ENCODE data around the gene CTNNA2.

The CTNNA2 gene

DNA sequence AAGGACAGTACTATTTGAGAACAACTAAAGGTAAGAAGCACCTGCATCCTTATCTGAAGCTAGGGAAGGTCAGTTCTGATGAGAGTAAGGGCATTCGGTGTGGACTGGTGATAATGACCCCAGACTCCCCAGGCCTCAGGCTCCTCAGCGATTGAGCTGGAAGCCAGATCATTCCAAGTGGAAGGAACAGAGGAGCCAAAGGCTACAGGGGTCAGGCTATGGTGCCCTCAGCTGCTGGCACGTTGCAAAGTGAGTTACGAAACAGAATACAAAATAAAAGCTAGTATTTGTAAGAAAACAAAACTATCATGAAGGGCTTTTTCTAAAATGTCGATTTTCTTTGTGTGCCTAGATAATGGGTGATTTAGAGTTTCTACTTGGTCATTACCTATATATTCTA lies 960.2 kb downstream of the CTNNA2 start:
- Histone ChIP-seq H3K14ac (ENCODE audit: low read length) (no peak overlapping the region), H4K91ac (ENCODE audit: low read depth, low read length) (no peak overlapping the region), H3K36me3 (ENCODE audit: control insufficient read depth in 1 of 2, insufficient read depth in 2 of 2, low read length in 2 of 2) (no peaks in the 10 kb centered on the region), H3K4me1 (ENCODE audit: control insufficient read depth in 1 of 2, insufficient read depth in 2 of 2, low read length in 2 of 2) (no peaks in the 10 kb centered on the region), H3K79me1 (ENCODE audit: low read length) (no peaks in the 10 kb centered on the region), H3K9me3 (ENCODE audit: insufficient read depth, low read depth, low read length) (no peaks in the 10 kb centered on the region), H3K4me2 (ENCODE audit: low read length) (no peak overlapping the region), H4K8ac (ENCODE audit: low read depth, low read length) (no peak overlapping the region), H2AK5ac (ENCODE audit: low read length) (no peak overlapping the region), H3K4me3 (ENCODE audit: low read depth, low read length) (no peak overlapping the region), H2BK12ac (ENCODE audit: low read length) (no peak overlapping the region), H4K12ac (ENCODE audit: low read depth, low read length) (no peak overlapping the region), H2AFZ (ENCODE audit: insufficient read depth, low read length, poor library complexity) (no peak overlapping the region), H3K9ac (ENCODE audit: low read length) (no peak overlapping the region), H2BK5ac (ENCODE audit: low read depth, low read length, poor library complexity) (no peak overlapping the region), H2BK120ac (ENCODE audit: insufficient read depth, low read length, poor library complexity) (no peak overlapping the region), H3K18ac (ENCODE audit: low read length) (no peak overlapping the region), H3K23ac (ENCODE audit: low read length) (no peak overlapping the region), H3K4ac (ENCODE audit: low read depth, low read length) (no peak overlapping the region), H3K27me3 (ENCODE audit: insufficient read depth, low read length) (no peaks in the 10 kb centered on the region), H3K27ac (ENCODE audit: low read depth, low read length) (no peak overlapping the region), H3K79me2 (ENCODE audit: control insufficient read depth, insufficient read depth, low read length, poor library complexity) (no peaks in the 10 kb centered on the region)
- no CpG with 5 or more reads among the region's 5 CpGs for WGBS (ENCODE audit: extremely low coverage, insufficient coverage, insufficient read length)
- no peak for DNase-seq

DNA sequence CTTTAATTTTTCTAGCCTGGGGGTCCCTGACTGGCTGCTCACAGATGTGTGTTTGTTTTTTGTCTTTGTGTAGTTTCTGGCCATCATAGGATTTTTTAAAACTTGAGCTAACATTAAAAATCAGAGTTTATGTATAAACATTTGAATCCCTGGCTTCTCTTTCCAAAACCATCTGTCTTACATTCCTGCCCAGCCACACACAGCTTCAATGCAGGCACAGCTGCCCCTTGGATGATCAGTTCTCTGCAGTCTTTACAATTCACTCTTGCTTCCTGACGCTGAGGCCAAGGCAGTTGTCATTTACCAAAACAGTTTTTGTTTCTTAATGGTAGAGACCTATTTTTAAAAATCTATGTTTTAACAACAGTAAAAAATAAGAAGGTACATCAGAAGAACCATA lies 960.9 kb downstream of the CTNNA2 start:
- Histone ChIP-seq H3K9ac (ENCODE audit: low read length) (no peak overlapping the region), H3K4me3 (ENCODE audit: low read depth, low read length) (no peak overlapping the region), H3K4ac (ENCODE audit: low read depth, low read length) (no peak overlapping the region), H4K12ac (ENCODE audit: low read depth, low read length) (no peak overlapping the region), H2BK5ac (ENCODE audit: low read depth, low read length, poor library complexity) (no peak overlapping the region), H2BK120ac (ENCODE audit: insufficient read depth, low read length, poor library complexity) (no peak overlapping the region), H3K79me2 (ENCODE audit: control insufficient read depth, insufficient read depth, low read length, poor library complexity) (no peaks in the 10 kb centered on the region), H3K9me3 (ENCODE audit: insufficient read depth, low read depth, low read length) (no peaks in the 10 kb centered on the region), H2AK5ac (ENCODE audit: low read length) (no peak overlapping the region), H3K27me3 (ENCODE audit: insufficient read depth, low read length) (no peaks in the 10 kb centered on the region), H2AFZ (ENCODE audit: insufficient read depth, low read length, poor library complexity) (no peak overlapping the region), H3K4me2 (ENCODE audit: low read length) (no peak overlapping the region), H3K14ac (ENCODE audit: low read length) (no peak overlapping the region), H3K4me1 (ENCODE audit: control insufficient read depth in 1 of 2, insufficient read depth in 2 of 2, low read length in 2 of 2) (no peaks in the 10 kb centered on the region), H3K18ac (ENCODE audit: low read length) (no peak overlapping the region), H3K27ac (ENCODE audit: low read depth, low read length) (no peak overlapping the region), H2BK12ac (ENCODE audit: low read length) (no peak overlapping the region), H4K91ac (ENCODE audit: low read depth, low read length) (no peak overlapping the region), H4K8ac (ENCODE audit: low read depth, low read length) (no peak overlapping the region), H3K23ac (ENCODE audit: low read length) (no peak overlapping the region), H3K79me1 (ENCODE audit: low read length) (no peaks in the 10 kb centered on the region), H3K36me3 (ENCODE audit: control insufficient read depth in 1 of 2, insufficient read depth in 2 of 2, low read length in 2 of 2) (no peaks in the 10 kb centered on the region)
- no CpG with 5 or more reads among the region's 1 CpG for WGBS (ENCODE audit: extremely low coverage, insufficient coverage, insufficient read length)
- DNase-seq: no peak

DNA sequence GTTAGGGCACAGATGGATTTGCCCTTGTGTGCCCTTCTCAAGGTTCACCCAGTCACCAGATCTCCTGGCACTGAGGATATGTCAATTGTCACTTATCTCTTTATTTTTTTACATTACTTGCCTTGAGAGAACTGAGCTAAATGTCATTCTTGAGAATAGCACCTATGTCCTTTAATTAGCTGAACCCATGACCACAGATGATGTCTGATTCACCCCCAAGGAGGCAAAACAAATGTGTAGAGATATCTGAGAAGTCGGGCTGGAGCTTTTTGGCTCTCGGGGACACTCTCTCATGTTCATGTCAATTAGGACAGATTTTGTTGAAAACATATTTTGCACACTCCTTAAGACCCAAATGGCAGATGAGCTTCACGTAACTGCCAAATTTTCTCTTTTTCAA lies 963.1 kb downstream of the CTNNA2 start:
- no peak overlapping the region for H2BK5ac ChIP-seq (ENCODE audit: low read depth, low read length, poor library complexity)
- no peaks in the 10 kb centered on the region for H3K36me3 ChIP-seq (ENCODE audit: control insufficient read depth in 1 of 2, insufficient read depth in 2 of 2, low read length in 2 of 2)
- no peak overlapping the region for H4K8ac ChIP-seq (ENCODE audit: low read depth, low read length)
- no peaks in the 10 kb centered on the region for H3K79me2 ChIP-seq (ENCODE audit: control insufficient read depth, insufficient read depth, low read length, poor library complexity)
- no CpG with 5 or more reads among the region's 3 CpGs for WGBS (ENCODE audit: extremely low coverage, insufficient coverage, insufficient read length)
- H3K14ac ChIP-seq (ENCODE audit: low read length): no peak overlapping the region
- H4K91ac ChIP-seq (ENCODE audit: low read depth, low read length): no peak overlapping the region
- no peak overlapping the region for H3K27ac ChIP-seq (ENCODE audit: low read depth, low read length)
- no peaks in the 10 kb centered on the region for H3K79me1 ChIP-seq (ENCODE audit: low read length)
- H3K18ac ChIP-seq (ENCODE audit: low read length): no peak overlapping the region
- H2BK12ac ChIP-seq (ENCODE audit: low read length): no peak overlapping the region
- no peaks in the 10 kb centered on the region for H3K9me3 ChIP-seq (ENCODE audit: insufficient read depth, low read depth, low read length)
- DNase-seq: no peak
- H2AFZ ChIP-seq (ENCODE audit: insufficient read depth, low read length, poor library complexity): no peak overlapping the region
- no peak overlapping the region for H3K9ac ChIP-seq (ENCODE audit: low read length)
- H3K4ac ChIP-seq (ENCODE audit: low read depth, low read length): no peak overlapping the region
- H3K4me2 ChIP-seq (ENCODE audit: low read length): no peak overlapping the region
- H3K4me1 ChIP-seq (ENCODE audit: control insufficient read depth in 1 of 2, insufficient read depth in 2 of 2, low read length in 2 of 2): no peaks in the 10 kb centered on the region
- no peak overlapping the region for H3K23ac ChIP-seq (ENCODE audit: low read length)
- no peak overlapping the region for H3K4me3 ChIP-seq (ENCODE audit: low read depth, low read length)
- no peak overlapping the region for H2AK5ac ChIP-seq (ENCODE audit: low read length)
- no peak overlapping the region for H4K12ac ChIP-seq (ENCODE audit: low read depth, low read length)
- H3K27me3 ChIP-seq (ENCODE audit: insufficient read depth, low read length): no peaks in the 10 kb centered on the region
- H2BK120ac ChIP-seq (ENCODE audit: insufficient read depth, low read length, poor library complexity): no peak overlapping the region

DNA sequence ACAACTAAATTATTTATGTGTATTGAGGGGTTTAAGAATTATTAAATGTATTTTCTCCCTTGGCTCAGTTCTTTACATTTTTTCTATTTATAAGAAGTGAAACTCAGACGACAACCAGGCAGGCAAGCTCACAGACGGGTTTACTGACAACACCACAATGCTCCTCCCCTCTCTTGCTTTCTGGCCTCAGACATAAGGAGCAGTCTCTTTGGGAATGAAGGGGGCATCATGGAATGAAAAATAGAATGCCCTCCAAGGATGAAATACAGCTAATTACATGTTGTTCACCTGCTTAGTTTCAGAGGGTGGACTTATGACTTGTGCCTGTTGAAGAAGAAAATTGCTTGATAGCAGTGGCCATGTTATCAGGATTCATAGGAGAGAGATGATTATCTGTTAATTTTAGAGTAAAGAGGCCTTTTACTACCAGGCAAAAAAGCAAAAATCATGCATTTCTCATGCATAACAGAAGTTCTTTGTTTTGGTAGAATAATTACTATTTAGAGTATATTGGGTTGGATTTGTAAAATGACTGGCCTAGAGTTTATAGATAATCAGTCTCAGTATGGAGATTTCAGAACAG lies 963.8 kb downstream of the CTNNA2 start:
- no peak overlapping the region for H4K8ac ChIP-seq (ENCODE audit: low read depth, low read length)
- H2AFZ ChIP-seq (ENCODE audit: insufficient read depth, low read length, poor library complexity): no peak overlapping the region
- no peak overlapping the region for H3K14ac ChIP-seq (ENCODE audit: low read length)
- H3K4me1 ChIP-seq (ENCODE audit: control insufficient read depth in 1 of 2, insufficient read depth in 2 of 2, low read length in 2 of 2): no peaks in the 10 kb centered on the region
- H3K9me3 ChIP-seq (ENCODE audit: insufficient read depth, low read depth, low read length): no peaks in the 10 kb centered on the region
- no peak overlapping the region for H3K27ac ChIP-seq (ENCODE audit: low read depth, low read length)
- H2BK120ac ChIP-seq (ENCODE audit: insufficient read depth, low read length, poor library complexity): no peak overlapping the region
- no peaks in the 10 kb centered on the region for H3K79me1 ChIP-seq (ENCODE audit: low read length)
- no peak for DNase-seq
- no peak overlapping the region for H2BK12ac ChIP-seq (ENCODE audit: low read length)
- H3K9ac ChIP-seq (ENCODE audit: low read length): no peak overlapping the region
- H3K4me2 ChIP-seq (ENCODE audit: low read length): no peak overlapping the region
- no CpG with 5 or more reads among the region's 2 CpGs for WGBS (ENCODE audit: extremely low coverage, insufficient coverage, insufficient read length)
- H3K79me2 ChIP-seq (ENCODE audit: control insufficient read depth, insufficient read depth, low read length, poor library complexity): no peaks in the 10 kb centered on the region
- H3K4me3 ChIP-seq (ENCODE audit: low read depth, low read length): no peak overlapping the region
- H3K27me3 ChIP-seq (ENCODE audit: insufficient read depth, low read length): no peaks in the 10 kb centered on the region
- H3K36me3 ChIP-seq (ENCODE audit: control insufficient read depth in 1 of 2, insufficient read depth in 2 of 2, low read length in 2 of 2): no peaks in the 10 kb centered on the region
- H4K12ac ChIP-seq (ENCODE audit: low read depth, low read length): no peak overlapping the region
- H3K23ac ChIP-seq (ENCODE audit: low read length): no peak overlapping the region
- no peak overlapping the region for H3K4ac ChIP-seq (ENCODE audit: low read depth, low read length)
- no peak overlapping the region for H2AK5ac ChIP-seq (ENCODE audit: low read length)
- H4K91ac ChIP-seq (ENCODE audit: low read depth, low read length): no peak overlapping the region
- no peak overlapping the region for H3K18ac ChIP-seq (ENCODE audit: low read length)
- H2BK5ac ChIP-seq (ENCODE audit: low read depth, low read length, poor library complexity): no peak overlapping the region
